SK-N-SH (cell line): ENCODE measurements around the gene KRT3. TPM values are rescaled to one million over a fixed set of nuclear protein-coding genes. Genes with fewer than 3 reads are reported as not detected.

Source experiments
- CTCF ChIA-PET: fragments of 300-600, 350-600 bp; formaldehyde crosslinking; extraction: SDS; loops from one replicate; lab custom pipeline; 2021; lab: Yijun Ruan, JAX
- POLR2A ChIA-PET: fragments of 350-600 bp; sonication (Branson Sonifier 250); formaldehyde crosslinking; extraction: SDS; loops from one replicate; lab custom pipeline; 2020; ENCODE audit warnings: antibody characterized with exemption, inconsistent platforms; lab: Yijun Ruan, JAX
- DNase-seq: peaks from one replicate; pipeline ENCODE4 v3.0.0; 2012
- H2AFZ ChIP-seq: fragments of 200-600 bp; sonication (generic); 2 replicates; pipeline ENCODE4 v1.8.1; 2016; ENCODE audit warnings: antibody characterized with exemption, mild to moderate bottlenecking, low read depth
- H3F3A ChIP-seq: fragments of 200-600 bp; sonication (generic); replicated peaks from 2 replicates; pipeline ENCODE3; 2016; ENCODE audit warnings: antibody characterized with exemption, mild to moderate bottlenecking; ENCODE audit not compliant: insufficient read depth
- H3K27ac ChIP-seq, 2 experiments: fragments of 200-500 bp in 1 of 2; fragments of 200-600 bp in 1 of 2; sonication (Bioruptor generic) in 1 of 2; sonication (generic), shearing (Covaris generic) in 1 of 2; 2 replicates each; pipeline versions ENCODE4 v1.5.1 to v1.6.1; 2014 to 2016; ENCODE audit warnings: low read depth in 2 of 2, inconsistent platforms in 1 of 2, low read length in 1 of 2, mild to moderate bottlenecking in 1 of 2, mixed read lengths in 1 of 2
- H3K27me3 ChIP-seq: fragments of 200-600 bp; sonication (generic), shearing (Covaris generic); 2 replicates; pipeline ENCODE4 v1.6.1; 2016; ENCODE audit warnings: mixed run types; ENCODE audit not compliant: insufficient read depth
- H3K36me3 ChIP-seq, 2 experiments: fragments of 200-500 bp in 1 of 2; fragments of 200-600 bp in 1 of 2; sonication (Bioruptor generic) in 1 of 2; sonication (generic) in 1 of 2; replicated peaks in 1 of 2; 2 replicates each; pipeline versions ENCODE3 to v1.5.1; 2014 to 2016; ENCODE audit warnings: low read length in 1 of 2, mild to moderate bottlenecking in 1 of 2; ENCODE audit not compliant: insufficient read depth in 2 of 2, control insufficient read depth in 1 of 2
- H3K4me1 ChIP-seq, 2 experiments: fragments of 200-500 bp in 1 of 2; fragments of 200-600 bp in 1 of 2; sonication (Bioruptor generic) in 1 of 2; sonication (generic), shearing (Covaris generic) in 1 of 2; 2 replicates each; pipeline versions ENCODE4 v1.5.1 to v1.6.1; 2014 to 2016; ENCODE audit warnings: low read depth in 1 of 2, low read length in 1 of 2, mixed run types in 1 of 2; ENCODE audit not compliant: insufficient read depth in 2 of 2, control insufficient read depth in 1 of 2
- H3K4me2 ChIP-seq: fragments of 200-600 bp; sonication (generic), shearing (Covaris generic); 2 replicates; pipeline ENCODE4 v1.6.1; 2017; ENCODE audit warnings: mixed run types
- H3K4me3 ChIP-seq, 2 experiments: fragments of 200-500 bp in 1 of 2; fragments of 200-600 bp in 1 of 2; sonication (Bioruptor generic) in 1 of 2; sonication (generic), shearing (Covaris generic) in 1 of 2; 2 replicates each; pipeline versions ENCODE4 v1.5.1 to v1.8.1; 2014 to 2016; ENCODE audit warnings: low read depth in 2 of 2, inconsistent platforms in 1 of 2, low read length in 1 of 2, mild to moderate bottlenecking in 1 of 2, mixed read lengths in 1 of 2, moderate library complexity in 1 of 2
- H3K79me2 ChIP-seq: fragments of 200-600 bp; sonication (generic); 2 replicates; pipeline ENCODE4 v1.8.1; 2017; ENCODE audit warnings: mild to moderate bottlenecking; ENCODE audit not compliant: insufficient read depth
- H3K9ac ChIP-seq: fragments of 200-600 bp; sonication (generic); 2 replicates; pipeline ENCODE4 v1.6.1; 2017; ENCODE audit warnings: mixed run types
- H3K9me2 ChIP-seq: fragments of 200-600 bp; sonication (generic); 2 replicates; pipeline ENCODE4 v1.6.1; 2017; ENCODE audit warnings: mixed run types
- H3K9me3 ChIP-seq: fragments of 200-600 bp; sonication (generic); 2 replicates; pipeline ENCODE4 v1.6.1; 2017; ENCODE audit warnings: mixed run types, mild to moderate bottlenecking, moderate library complexity
- H4K20me1 ChIP-seq: fragments of 200-600 bp; sonication (generic); 2 replicates; pipeline ENCODE4 v1.6.1; 2017; ENCODE audit warnings: mild to moderate bottlenecking, mixed run types; ENCODE audit not compliant: insufficient read depth
- ELF1 ChIP-seq: IDR thresholded peaks from 2 replicates; pipeline ENCODE4 v1.4.0; 2012
- EP300 ChIP-seq, 2 experiments: IDR thresholded peaks; 2 replicates each; pipeline versions ENCODE4 v1.4.0 to v1.6.1; 2012; ENCODE audit warnings: borderline replicate concordance in 1 of 2, low read depth in 1 of 2, low read length in 1 of 2
- FOXJ3 ChIP-seq: sonication (generic); formaldehyde crosslinking; IDR thresholded peaks from 2 replicates; pipeline ENCODE4 v1.5.1; 2020; ENCODE audit warnings: mild to moderate bottlenecking, missing genetic modification reagents
- GABPA ChIP-seq: IDR thresholded peaks from 2 replicates; pipeline ENCODE4 v1.4.0; 2012; ENCODE audit warnings: low read depth, mild to moderate bottlenecking
- JUND ChIP-seq: IDR thresholded peaks from 2 replicates; pipeline ENCODE4 v1.4.0; 2012
- MEF2A ChIP-seq: IDR thresholded peaks from 2 replicates; pipeline ENCODE4 v1.4.0; 2012; ENCODE audit warnings: low read depth, borderline replicate concordance
- NRF1 ChIP-seq: IDR thresholded peaks from 2 replicates; pipeline ENCODE4 v1.6.1; 2012; ENCODE audit warnings: low read depth, mild to moderate bottlenecking, low read length
- SIN3A ChIP-seq: IDR thresholded peaks from 2 replicates; pipeline ENCODE4 v1.6.1; 2012; ENCODE audit warnings: low read depth, mild to moderate bottlenecking, low read length, moderate library complexity, borderline replicate concordance
- TEAD4 ChIP-seq: IDR thresholded peaks from 2 replicates; pipeline ENCODE4 v1.4.0; 2012; ENCODE audit warnings: mild to moderate bottlenecking, borderline replicate concordance; ENCODE audit not compliant: insufficient read depth
- YY1 ChIP-seq: IDR thresholded peaks from 2 replicates; pipeline ENCODE4 v1.4.0; 2012; ENCODE audit warnings: low read depth, mild to moderate bottlenecking
- WGBS: methylation state at CpG from one replicate; pipeline ENCODE4 v1.1.6; 2017; ENCODE audit warnings: low lambda C conversion rate; 5-methylcytosine and 5-hydroxymethylcytosine counted together
- polyA plus RNA-seq, 3 experiments: library from polyadenylated mRNA; depleted of rRNA; stranded (reverse); fragments of >200 nt; gene quantifications; 2 replicates each; pipeline ENCODE4 v1.2.3, GENCODE V29; 2012
- TF ChIP-seq, protein P1 (sequence below): fragments of 200-600 bp; sonication (generic); IDR thresholded peaks from 2 replicates; pipeline ENCODE4 v1.6.1; 2017; ENCODE audit warnings: antibody characterized with exemption, mild to moderate bottlenecking, moderate library complexity
- TF ChIP-seq, protein P2 (sequence below): IDR thresholded peaks from 2 replicates; pipeline ENCODE4 v1.4.0; 2012; ENCODE audit warnings: low read depth
- TF ChIP-seq, protein P3 (sequence below): IDR thresholded peaks from 2 replicates; pipeline ENCODE4 v1.6.1; 2012; ENCODE audit warnings: mild to moderate bottlenecking, low read depth, low read length, moderate library complexity
- TF ChIP-seq, protein P4 (sequence below): fragments of 150-350 bp; IDR thresholded peaks from 2 replicates; pipeline ENCODE4 v1.6.1; 2017; ENCODE audit warnings: antibody characterized with exemption, low read length, low read depth, borderline replicate concordance

Gene KRT3
- polyA plus RNA-seq, 1 of the 3 experiments (the other 2 are of a cell fraction), result not detected

DNA sequence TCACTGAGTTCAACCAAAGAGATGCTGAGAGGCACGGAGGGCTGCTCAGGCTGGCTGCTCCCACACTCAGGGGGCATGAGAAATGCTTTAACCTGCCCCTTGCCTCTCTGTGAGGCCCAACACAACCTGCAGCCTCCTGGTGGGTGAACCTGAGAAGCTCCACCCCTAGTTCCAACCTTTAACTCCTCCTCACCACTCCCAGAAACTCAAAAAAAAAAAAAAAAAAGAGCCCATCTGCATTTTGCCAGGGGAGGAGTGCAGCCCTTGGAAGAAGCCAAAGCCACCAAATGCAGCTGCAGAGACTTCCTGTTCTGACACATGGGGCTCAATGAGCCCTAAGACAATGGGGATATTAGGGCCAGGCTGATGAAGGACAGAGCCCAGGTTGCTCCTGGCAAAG is 9.1 kb upstream of the KRT3 start:
- Histone ChIP-seq H3K4me3 (no peak overlapping the region), H3F3A (peaks cover 3% of the 10 kb centered on the region), H3K36me3 (no peaks in the 10 kb centered on the region), H3K4me2 (no peak overlapping the region), H4K20me1 (no peaks in the 10 kb centered on the region), H3K79me2 (no peaks in the 10 kb centered on the region), H2AFZ (no peak overlapping the region), H3K27me3 (peaks cover 22% of the 10 kb centered on the region; the same call in 1 of the 2 replicates), H3K9me2 (no peaks in the 10 kb centered on the region), H3K9ac (no peak overlapping the region), H3K27ac (no peak overlapping the region), H3K9me3 (no peaks in the 10 kb centered on the region), H3K4me1 (no peaks in the 10 kb centered on the region)
- TF ChIP-seq SIN3A (no peak), JUND (no peak), TEAD4 (no peak)
- 11% methylated on average over 1 of the region's 1 CpG for WGBS
- ChIA-PET CTCF (interaction anchor here (1.1 to 2.0 kb wide), 2 partner anchors 13 to 80 kb away, joined by 4 to 6 read pairs; no protein-coding TSS in a partner anchor), POLR2A (no interaction called here)
- DNase-seq, result no peak

DNA sequence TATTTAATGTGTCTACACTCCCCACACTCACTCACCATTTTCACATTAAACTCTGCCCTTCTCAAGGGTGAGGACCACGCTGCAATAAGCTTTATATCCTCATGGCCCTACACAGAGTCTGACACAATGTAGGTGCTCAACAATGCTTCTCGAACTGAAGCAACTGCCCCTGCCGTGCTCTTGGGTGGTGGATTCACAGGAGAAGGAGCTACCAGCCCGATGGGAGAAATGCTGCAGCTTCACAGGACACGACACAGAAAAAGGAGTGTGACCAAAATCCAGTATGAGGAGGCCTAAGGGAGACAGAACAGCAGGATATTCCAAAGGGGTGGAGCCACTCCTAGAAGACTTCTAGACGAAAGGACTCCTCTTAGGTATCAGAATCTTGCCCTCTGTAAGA is 6.5 kb upstream of the KRT3 start:
- TF ChIP-seq, protein P1, sequence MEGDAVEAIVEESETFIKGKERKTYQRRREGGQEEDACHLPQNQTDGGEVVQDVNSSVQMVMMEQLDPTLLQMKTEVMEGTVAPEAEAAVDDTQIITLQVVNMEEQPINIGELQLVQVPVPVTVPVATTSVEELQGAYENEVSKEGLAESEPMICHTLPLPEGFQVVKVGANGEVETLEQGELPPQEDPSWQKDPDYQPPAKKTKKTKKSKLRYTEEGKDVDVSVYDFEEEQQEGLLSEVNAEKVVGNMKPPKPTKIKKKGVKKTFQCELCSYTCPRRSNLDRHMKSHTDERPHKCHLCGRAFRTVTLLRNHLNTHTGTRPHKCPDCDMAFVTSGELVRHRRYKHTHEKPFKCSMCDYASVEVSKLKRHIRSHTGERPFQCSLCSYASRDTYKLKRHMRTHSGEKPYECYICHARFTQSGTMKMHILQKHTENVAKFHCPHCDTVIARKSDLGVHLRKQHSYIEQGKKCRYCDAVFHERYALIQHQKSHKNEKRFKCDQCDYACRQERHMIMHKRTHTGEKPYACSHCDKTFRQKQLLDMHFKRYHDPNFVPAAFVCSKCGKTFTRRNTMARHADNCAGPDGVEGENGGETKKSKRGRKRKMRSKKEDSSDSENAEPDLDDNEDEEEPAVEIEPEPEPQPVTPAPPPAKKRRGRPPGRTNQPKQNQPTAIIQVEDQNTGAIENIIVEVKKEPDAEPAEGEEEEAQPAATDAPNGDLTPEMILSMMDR, result no peak
- TF ChIP-seq, protein P2, sequence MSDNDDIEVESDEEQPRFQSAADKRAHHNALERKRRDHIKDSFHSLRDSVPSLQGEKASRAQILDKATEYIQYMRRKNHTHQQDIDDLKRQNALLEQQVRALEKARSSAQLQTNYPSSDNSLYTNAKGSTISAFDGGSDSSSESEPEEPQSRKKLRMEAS, result no peak
- TF ChIP-seq ELF1 (no peak), NRF1 (no peak), MEF2A (no peak), GABPA (no peak), JUND (no peak), TEAD4 (no peak)
- Histone ChIP-seq H3K79me2 (no peaks in the 10 kb centered on the region), H3K27me3 (peaks cover 15% of the 10 kb centered on the region; the same call in 1 of the 2 replicates), H4K20me1 (no peaks in the 10 kb centered on the region), H3K9me3 (no peaks in the 10 kb centered on the region), H3K4me3 (no peak overlapping the region), H3K27ac (no peak overlapping the region), H3F3A (peaks cover 3% of the 10 kb centered on the region), H2AFZ (no peak overlapping the region), H3K4me1 (no peaks in the 10 kb centered on the region), H3K36me3 (no peaks in the 10 kb centered on the region), H3K4me2 (no peak overlapping the region), H3K9me2 (no peaks in the 10 kb centered on the region), H3K9ac (no peak overlapping the region)
- WGBS, result 16% methylated on average over 6 of the region's 6 CpGs
- ChIA-PET CTCF (no interaction called here), POLR2A (no interaction called here)
- no peak for DNase-seq

DNA sequence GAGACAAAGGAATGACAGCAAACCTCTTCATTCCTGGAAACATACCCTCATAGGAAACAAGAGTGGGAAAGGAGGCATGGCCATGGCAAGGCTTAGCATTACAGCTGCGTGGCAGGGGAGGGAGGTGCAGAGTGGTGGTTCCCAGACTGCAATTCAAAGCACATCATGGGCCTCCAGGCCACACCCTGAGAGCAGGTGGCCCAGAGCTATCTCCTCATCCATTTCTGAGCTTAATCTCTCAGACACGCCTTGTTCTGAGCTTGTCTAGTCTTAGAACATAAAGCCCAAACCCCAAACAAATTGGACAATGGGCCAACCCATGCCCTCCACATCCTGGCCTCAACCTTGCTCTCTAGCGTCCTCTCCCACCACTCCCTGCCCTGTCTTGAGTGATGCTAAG is 5.9 kb upstream of the KRT3 start:
- Histone ChIP-seq H3K27me3 (peaks cover 8% of the 10 kb centered on the region; the same call in 1 of the 2 replicates), H3K9ac (no peak overlapping the region), H3K4me2 (no peak overlapping the region), H3K27ac (no peak overlapping the region), H3K9me3 (no peaks in the 10 kb centered on the region), H3K36me3 (no peaks in the 10 kb centered on the region), H3K79me2 (no peaks in the 10 kb centered on the region), H3K9me2 (no peaks in the 10 kb centered on the region), H3F3A (peaks cover 3% of the 10 kb centered on the region), H3K4me1 (no peaks in the 10 kb centered on the region), H3K4me3 (no peak overlapping the region), H4K20me1 (no peaks in the 10 kb centered on the region), H2AFZ (no peak overlapping the region)
- POLR2A ChIA-PET, result no interaction called here
- TF ChIP-seq, protein P3, sequence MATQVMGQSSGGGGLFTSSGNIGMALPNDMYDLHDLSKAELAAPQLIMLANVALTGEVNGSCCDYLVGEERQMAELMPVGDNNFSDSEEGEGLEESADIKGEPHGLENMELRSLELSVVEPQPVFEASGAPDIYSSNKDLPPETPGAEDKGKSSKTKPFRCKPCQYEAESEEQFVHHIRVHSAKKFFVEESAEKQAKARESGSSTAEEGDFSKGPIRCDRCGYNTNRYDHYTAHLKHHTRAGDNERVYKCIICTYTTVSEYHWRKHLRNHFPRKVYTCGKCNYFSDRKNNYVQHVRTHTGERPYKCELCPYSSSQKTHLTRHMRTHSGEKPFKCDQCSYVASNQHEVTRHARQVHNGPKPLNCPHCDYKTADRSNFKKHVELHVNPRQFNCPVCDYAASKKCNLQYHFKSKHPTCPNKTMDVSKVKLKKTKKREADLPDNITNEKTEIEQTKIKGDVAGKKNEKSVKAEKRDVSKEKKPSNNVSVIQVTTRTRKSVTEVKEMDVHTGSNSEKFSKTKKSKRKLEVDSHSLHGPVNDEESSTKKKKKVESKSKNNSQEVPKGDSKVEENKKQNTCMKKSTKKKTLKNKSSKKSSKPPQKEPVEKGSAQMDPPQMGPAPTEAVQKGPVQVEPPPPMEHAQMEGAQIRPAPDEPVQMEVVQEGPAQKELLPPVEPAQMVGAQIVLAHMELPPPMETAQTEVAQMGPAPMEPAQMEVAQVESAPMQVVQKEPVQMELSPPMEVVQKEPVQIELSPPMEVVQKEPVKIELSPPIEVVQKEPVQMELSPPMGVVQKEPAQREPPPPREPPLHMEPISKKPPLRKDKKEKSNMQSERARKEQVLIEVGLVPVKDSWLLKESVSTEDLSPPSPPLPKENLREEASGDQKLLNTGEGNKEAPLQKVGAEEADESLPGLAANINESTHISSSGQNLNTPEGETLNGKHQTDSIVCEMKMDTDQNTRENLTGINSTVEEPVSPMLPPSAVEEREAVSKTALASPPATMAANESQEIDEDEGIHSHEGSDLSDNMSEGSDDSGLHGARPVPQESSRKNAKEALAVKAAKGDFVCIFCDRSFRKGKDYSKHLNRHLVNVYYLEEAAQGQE, result no peak
- TF ChIP-seq, protein P4, sequence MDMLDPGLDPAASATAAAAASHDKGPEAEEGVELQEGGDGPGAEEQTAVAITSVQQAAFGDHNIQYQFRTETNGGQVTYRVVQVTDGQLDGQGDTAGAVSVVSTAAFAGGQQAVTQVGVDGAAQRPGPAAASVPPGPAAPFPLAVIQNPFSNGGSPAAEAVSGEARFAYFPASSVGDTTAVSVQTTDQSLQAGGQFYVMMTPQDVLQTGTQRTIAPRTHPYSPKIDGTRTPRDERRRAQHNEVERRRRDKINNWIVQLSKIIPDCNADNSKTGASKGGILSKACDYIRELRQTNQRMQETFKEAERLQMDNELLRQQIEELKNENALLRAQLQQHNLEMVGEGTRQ, result no peak
- TF ChIP-seq FOXJ3 (CRISPR knock-in tag) (no peak), EP300 (IDR thresholded peaks at IDR 0.05; ENCODE audit: borderline replicate concordance in 1 of 2, low read depth in 1 of 2, low read length in 1 of 2) (no peak), YY1 (no peak), ELF1 (no peak)
- CTCF ChIA-PET, result interaction anchor here (0.6 kb wide), 1 partner anchor 57 kb away, joined by 3 read pairs; no protein-coding TSS in a partner anchor
- no peak for DNase-seq
- WGBS, result 10% methylated on average over 3 of the region's 3 CpGs
